Measurements from ENCODE around the gene RASGRF2.

DNA sequence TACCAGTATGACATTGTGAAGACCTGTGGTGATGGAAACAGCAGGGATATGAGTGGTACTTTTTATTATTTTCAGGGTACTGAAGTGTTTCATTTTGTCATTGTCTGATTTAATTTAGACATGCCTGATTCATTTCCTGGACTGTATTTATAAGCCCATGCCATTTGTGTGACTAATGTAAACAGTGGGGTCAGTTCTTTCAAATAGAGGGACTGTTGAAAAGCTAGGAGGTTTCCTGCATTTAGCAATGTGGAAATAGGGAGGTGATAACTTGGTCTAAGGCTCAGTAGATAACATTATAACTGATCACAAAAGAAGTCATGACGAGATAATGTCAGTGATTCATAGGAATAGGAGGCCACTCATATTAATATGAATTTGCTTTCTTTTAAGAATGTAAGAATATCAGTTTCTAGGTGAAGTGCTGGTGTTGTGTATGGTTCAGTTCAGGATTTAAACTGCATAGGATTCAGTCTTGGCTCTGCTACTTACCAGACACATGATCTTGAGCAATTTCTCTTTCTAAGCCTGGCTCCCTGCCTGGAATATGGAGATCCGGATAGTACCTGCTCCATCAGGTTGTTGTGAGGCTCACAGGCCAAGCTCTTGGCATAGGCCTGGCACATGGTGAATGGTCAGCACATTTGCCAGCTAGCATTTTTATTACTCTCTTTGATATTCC, 7.5 kb downstream of the RASGRF2 start:
- TF ChIP-seq, protein P1, sequence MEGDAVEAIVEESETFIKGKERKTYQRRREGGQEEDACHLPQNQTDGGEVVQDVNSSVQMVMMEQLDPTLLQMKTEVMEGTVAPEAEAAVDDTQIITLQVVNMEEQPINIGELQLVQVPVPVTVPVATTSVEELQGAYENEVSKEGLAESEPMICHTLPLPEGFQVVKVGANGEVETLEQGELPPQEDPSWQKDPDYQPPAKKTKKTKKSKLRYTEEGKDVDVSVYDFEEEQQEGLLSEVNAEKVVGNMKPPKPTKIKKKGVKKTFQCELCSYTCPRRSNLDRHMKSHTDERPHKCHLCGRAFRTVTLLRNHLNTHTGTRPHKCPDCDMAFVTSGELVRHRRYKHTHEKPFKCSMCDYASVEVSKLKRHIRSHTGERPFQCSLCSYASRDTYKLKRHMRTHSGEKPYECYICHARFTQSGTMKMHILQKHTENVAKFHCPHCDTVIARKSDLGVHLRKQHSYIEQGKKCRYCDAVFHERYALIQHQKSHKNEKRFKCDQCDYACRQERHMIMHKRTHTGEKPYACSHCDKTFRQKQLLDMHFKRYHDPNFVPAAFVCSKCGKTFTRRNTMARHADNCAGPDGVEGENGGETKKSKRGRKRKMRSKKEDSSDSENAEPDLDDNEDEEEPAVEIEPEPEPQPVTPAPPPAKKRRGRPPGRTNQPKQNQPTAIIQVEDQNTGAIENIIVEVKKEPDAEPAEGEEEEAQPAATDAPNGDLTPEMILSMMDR (IDR thresholded peaks at IDR 0.05; ENCODE audit: low read depth, low read length, poor library complexity, severe bottlenecking): no peak
- no peak for TF ChIP-seq EZH2phosphoT487 (IDR thresholded peaks at IDR 0.05; ENCODE audit: borderline replicate concordance, low read length)
